GM19023 (cell line): Measurements from ENCODE around the gene BICRAL.
A peak's percentile ranks its signal among the peaks of the same experiment; 100 is the strongest.

Experiments
- ATAC-seq: cut with Tn5 transposase; IDR thresholded peaks from one replicate; pipeline ENCODE4 v1.9.1; 2021; ENCODE audit warnings: mild to moderate bottlenecking, moderate library complexity; ENCODE audit not compliant: unreplicated experiment

The BICRAL gene

DNA sequence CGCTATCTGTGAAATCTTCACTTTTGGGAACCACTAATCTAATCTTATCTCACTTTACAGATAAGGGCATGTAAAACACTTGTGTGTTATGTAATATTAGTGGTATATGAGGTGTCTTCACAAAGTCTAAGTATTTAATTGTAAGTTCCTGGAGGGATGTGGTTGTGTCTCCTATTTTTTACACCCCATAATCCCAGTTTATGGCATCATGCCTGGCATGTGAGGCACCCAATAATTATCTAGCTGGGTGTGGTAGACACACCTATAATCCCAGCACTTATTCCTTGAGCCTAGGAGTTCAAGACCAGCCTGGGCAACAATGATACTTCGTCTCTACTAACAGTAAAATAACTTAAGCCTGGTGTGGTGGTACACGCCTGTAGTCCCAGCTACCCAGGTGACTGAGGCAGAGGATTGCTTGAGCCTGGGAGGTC is 19.4 kb upstream of the BICRAL start:
- ATAC-seq, result no peak

DNA sequence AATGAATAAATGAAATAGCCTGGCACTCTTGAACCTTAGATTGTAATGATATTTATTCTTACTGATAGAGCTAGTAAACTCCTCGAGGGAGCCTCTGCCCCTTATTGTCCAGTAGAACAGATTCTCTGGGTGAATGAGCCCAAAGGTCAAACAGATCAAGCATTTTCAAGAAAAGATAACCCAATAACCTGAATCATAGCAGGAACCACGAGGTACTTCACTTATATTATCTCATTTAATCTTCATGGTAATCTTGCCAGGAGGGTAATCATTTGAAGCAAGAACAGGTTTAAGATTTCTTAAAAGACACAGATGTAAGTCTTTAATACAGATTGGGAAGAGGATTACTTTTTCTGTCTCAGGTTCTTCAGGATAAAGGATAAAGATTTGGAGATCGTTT is 18.9 kb upstream of the BICRAL start:
- no peak for ATAC-seq

DNA sequence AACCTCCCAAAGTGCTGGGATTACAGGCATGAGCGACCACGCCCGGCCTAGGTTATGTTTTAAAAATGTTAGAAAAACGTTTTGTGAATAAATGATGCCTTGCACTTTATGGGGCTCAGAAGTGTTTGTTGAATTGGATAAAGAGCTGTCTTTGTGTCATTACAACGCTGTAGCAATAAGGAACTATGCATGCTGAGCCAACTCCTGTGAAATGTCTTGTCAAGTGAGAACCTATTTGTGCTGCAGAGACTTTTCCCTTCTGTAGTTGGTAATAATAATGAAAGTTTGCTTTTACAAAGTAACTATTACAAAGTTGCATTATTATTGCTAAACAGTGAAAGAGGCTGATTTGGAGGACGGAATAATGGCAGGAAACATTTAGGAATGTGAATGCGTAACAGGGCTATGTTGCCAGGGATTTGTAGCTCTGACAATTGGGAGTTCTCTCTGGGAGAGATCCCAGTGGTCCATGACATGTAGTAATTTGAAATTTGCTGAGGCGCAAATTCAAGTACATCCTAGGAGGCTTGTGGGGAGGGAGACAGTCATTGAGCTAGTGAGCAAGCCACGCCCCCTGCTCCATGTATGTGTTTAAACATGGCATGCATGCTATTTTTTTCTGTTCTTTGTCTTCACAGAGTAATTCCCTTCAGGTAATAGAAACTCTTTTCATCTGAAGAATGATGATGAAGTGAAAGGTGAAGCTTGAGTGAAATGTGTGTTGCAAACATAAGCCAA is 16.8 kb upstream of the BICRAL start:
- no peak for ATAC-seq

DNA sequence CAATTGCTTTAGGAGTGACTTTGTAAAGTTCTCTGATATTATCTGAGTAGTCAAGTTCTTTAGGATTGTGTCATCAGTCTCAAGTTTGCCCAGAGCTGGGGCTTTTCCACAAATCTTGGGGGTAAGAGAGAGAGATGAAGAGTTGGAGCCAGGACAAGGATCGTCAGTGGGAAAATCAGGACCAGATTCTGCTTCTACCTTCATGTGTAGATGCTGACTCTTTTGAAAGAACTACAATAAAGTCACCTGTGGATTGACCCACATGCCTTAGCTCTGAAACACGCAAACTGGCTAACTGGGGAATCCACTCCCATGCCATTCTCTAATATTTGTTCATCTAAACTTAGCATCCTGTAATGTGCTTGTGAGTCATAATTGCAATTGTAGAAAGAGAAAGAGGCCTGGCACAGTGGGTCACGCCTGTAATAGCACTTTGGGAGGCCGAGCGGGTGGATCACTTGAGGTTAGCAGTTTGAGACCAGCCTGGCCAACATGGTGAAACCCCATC is 15.6 kb upstream of the BICRAL start:
- ATAC-seq, result no peak

DNA sequence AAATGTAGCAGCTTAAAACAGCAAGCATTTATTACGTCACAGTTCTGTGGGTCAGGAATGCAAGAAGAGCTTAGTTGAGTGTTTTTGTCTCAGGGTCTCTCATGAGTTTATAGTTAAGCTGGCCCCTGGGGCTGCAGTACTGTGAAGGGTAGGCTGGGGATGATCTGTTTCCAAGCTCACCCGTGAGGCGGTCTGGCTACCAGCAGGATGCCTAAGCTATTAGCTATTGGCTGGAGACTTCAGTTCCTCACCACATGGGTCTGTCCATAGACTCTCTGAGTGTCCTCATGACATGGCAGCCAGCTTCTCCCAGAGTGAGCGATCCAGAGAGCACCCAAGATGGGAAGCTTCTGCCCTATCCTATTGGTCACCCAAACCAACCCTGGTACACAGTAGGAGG is 12.8 kb upstream of the BICRAL start:
- no peak for ATAC-seq

DNA sequence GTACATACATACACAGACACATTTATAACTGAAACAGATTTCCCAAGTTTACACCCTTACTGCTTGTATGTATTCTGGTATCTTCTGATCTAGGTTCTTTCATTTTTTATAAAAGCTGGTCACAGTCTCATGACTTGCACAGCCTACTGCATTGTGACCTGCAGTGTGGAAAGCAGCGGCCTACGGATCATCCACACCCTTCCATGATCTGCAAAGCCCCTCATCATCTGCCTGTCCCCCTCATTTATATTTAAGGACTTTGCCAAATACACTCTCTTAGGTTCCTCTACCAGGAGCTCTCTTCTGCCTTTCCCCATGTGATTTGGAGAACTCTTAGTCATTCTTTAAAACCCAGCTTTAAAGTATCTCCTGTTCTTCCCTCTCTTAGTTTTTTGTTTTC is 12.0 kb upstream of the BICRAL start:
- ATAC-seq, result no peak

DNA sequence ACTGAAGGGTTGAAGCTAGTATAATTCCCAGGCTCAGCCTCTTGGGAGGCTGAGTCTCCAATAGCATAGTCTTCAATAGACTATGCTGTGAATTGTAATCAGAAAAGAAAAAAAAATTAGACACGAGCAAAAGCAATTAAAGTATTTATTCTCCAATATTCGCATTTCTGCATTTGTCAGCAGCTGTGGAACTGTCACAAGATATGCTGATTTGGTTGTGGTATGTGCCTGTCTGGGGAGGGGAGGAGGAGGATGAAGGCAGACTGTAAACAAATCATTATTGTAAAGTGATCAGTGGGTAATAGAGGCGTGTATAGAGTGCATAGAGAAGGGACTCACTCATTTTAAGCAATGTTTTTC is 10.1 kb upstream of the BICRAL start:
- ATAC-seq, result no peak

DNA sequence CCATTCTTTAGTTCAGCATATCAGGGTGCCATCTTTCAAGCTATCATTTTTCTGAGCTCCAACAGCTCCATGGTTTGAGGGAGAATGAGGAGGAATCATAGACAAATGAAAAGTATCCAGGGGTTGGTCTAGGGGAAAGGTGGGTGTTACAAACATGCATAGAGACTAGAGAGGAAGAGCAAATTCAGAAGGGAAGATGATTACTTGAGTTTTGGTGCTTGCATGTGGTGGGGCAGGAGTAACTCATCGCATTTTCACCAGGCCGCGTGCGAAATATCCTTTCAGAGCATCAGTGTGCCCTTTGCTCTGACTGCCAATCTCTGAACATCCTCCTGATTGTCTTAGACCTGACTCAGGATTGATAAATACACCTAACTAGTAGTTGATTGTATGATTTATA is 7.7 kb upstream of the BICRAL start:
- ATAC-seq, result no peak

DNA sequence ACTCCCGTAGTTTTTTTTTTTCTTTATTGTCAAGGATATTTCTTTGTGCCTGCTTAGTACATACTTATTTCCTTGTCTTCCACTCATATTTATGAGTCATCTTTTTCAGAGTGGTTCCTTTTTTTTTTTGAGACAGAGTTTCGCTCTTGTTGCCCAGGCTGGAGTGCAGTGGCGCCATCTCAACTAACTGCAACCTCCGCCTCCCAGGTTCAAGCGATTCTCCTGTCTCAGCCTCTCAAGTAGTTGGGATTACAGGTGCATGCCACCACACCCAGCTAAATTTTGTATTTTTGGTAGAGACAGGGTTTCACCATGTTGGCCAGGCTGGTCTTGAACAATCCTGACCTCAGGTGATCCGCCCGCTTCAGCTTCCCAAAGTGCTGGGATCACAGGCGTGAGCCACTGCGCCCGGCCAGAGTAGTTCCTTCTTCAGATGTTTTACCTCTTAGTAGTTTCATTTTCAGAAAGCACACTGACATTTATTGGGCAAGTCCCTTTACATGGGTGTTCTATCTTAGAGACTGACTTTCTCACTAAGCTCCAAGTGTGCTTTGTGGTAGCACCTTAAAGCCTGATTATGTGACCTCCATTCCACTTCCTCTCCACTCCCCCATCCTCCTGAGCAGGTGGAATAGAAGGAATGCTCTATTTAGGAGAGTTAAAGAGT is 6.9 kb upstream of the BICRAL start:
- peak; percentile 41 for ATAC-seq

DNA sequence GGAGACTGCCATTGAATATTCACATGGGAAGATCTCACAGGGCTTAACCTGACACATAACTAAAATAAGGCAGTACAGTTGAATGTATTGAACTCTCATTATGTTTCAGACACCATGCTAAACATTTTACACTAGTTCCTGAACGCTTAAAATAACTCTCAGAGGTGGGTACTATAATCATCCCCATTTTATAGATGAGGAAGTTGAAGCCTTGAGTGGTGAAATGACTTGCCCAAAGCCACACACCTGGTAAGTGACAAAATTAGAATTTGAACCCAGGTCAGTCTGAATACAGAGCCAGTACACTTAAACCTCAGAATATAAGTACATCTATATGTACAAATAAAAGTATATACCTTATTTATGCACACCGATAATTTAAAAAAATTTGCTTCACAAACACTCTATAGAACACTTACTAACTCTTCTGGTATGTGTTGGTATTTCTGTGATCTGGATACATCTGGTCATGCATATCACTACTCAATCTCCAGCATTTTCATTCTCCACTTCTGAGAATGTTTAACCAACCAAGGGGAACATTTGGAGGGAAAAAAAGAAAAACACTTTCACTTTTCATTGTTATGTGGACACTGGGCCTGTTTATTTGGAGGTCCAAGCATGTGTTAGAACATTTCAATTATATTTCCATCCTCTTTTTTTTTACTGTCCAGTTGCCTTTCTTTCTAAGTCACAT is 4.6 kb upstream of the BICRAL start:
- no peak for ATAC-seq

DNA sequence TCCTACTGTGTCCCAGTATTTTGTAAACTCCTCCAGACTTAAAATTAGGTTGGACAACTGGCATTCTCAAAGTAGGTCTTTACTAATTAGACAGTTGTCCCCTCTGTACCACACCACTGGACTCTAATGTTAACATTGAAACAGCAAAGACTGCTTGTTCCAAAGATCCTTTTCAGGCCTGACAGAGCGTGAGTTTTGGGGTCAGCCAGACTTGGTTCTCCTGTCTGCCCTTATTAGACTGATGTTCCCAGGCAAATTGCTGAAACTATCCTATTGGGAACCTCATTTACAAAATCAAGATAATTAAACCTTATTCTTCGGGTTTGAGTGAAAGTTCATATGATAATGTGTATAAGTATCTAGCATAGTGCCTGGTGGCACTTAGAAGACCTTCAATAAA is 3.7 kb upstream of the BICRAL start:
- no peak for ATAC-seq

DNA sequence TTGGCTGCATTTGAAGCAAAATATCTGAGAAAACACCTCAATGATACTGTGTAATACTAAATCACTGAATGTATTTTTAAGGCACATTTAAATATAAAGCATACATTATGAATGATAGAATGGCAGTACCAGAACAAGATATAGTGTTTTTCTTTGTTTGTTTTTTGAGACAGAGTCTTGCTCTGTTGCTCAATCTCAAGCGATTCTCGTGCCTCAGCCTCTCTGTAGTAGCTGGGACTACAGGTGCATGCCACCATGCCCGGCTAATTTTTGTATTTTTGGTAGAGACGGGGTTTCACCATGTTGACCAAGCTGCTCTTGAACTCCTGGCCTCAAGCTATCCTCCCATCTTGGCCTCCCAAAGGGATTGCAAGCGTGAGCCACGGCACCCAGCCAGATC is 2.3 kb upstream of the BICRAL start:
- no peak for ATAC-seq

DNA sequence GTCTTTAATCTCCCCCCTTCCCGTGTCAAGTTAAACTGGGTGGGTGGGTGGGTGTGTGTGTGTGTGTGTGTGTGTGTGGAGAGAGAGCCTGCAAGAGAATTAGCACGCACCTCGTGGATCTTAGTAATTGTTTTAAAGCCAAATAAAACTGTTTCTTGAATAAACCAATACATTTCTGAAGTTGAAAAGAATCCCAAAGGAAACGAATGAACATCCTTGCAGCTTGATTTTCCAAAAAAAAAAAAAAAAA is 381 bp upstream of the BICRAL start:
- no peak for ATAC-seq

DNA sequence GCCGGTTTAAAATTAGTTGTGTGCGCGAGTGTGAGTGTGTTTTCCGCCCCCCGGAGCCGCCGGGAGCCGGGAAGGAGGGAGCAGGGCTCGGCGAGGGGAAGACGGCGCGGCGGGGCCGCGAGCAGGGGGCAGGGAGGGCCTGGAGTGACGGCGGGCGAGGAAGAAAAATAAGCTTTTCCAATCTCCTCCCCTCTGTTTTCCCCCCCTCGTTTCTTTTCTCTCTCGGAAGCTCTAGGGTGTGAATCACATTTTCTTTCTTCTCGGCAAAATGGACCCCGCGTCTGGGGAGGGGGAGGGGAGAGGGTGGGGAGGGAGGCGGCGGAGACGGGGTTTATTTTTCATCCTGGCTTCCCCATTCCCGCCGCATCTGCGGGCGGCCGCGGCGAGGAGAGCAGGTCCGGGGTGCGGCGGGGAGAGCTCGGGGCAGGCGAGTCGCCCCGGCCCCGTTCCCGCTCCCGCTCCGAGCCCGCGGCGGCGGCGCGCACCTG is 881 bp downstream of the BICRAL start:
- ATAC-seq, result peak; percentile 31

DNA sequence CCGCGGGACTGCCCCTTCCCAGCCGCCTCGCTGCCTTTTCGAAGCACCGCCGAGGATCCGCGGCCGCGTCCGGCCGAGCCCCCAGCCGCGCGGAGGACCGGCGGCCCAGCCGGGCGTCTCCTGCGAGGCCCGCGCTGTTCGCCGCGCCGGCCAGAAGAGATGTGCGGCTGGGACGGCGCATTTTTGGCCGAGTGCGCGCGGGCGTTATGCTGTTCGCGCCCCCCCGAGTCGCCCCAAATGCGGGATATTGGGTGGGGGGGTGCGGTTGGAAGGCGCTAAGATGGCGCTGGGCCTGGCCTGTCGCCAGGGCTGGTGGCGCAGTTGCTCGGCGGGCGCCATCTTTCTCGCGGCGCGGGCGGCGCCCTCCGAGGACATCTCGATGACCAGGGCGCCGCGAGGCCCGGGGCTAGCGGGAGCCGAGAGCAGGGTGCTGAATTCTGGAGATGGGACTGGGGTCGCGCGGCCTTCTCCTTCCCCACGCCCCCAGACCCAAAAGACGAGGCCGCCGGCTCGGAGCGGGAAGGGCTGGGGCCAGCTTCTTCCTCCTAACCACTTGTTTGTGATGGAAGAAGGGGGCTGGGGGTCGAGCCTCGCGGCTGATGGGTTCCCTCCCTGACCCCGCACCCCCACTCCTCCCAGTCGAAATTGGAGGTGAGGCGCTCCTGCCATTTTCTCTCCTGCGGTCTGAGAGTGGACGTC is 1.5 kb downstream of the BICRAL start:
- ATAC-seq, result peak; percentile 53

DNA sequence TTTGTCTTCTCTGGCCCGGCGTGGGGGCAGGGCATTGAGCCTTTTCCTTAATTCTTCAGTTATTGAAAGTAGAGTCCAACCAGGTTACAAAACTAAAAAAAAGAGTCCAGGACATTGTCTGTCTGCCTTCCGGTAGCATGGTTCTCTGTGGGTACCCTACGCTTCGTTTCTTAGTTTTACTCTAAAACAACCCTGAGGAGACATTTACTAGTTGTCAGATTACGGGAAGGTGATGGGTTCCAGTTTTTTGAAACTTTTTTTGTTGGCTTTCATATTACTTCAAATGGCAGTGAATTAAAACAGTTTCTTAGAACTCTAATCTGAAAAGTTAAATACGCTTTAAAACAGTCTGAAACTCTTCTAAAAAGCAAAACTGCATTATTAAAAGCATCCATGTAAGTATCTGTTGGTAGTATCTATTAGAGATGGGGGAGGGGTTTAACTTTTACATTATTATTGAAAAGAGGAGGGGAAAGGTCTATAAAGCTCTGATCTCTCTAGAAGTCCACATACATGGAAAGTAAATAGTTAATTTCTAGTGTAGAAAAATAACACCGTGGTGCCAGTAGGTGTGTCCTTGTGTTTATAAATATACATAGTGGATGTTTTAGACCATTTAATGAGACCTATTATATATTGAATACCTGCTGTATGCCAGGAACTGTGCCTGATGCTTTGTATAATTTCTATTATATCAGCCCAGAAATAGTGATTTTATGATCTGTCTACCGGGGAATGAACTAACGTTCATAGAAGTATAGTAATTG is 2.2 kb downstream of the BICRAL start:
- no peak for ATAC-seq

DNA sequence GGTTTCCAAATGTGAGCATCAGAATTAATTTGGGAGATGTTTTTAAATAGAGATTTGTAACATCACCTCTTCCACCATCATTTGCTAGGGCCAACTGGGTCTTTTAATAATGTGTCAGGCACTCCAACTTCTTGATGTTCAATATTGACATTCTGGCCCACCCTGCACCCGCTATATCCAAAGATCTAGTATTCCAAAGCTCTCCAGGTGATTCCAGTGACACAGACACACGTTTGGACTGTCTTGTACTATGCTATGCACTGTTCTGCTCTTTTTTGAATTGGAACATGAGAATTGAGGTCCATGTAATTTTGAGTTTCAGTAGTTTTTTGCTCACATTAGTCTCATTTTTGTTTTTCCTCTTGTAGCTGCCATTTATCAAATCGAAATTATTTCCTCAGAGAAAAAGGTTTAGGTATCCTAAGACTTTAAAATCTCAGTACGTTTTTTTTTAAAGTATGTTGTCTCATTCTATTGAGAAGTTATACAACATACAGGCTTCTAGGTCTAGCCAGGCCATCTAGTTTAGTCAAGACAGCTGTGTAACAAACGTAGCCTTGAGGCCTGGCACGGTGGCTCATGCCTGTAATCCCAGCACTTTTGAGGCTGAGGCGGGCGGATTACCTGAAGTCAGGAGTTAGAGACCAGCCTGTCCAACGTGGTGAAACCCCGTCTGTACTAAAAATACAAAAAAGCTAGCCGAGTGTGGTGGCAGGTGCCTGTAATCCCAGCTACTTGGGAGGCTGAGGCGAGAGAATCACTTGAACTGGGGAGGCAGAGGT is 3.1 kb downstream of the BICRAL start:
- ATAC-seq, result no peak

DNA sequence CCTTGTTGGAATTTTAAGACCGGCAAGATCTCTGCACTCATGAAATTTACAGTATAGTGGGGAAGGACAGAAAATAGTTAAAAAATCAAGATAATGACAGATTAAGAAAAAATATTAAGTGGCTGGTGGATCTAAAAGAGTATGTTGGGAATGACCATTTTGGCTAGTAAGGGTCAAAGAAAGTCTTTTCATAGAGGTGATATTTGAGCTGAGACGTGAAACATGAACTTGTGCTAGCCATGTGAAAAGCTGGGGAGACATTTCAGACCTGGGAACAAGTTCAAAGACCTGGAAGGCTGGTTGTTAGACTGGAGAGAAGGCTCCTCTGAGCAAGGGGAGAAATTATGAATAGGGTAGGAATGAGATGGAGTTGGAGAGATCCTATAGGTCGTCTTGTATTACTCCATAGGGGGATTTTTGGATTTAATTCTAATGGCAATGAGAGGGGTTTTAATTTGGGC is 4.7 kb downstream of the BICRAL start:
- no peak for ATAC-seq

DNA sequence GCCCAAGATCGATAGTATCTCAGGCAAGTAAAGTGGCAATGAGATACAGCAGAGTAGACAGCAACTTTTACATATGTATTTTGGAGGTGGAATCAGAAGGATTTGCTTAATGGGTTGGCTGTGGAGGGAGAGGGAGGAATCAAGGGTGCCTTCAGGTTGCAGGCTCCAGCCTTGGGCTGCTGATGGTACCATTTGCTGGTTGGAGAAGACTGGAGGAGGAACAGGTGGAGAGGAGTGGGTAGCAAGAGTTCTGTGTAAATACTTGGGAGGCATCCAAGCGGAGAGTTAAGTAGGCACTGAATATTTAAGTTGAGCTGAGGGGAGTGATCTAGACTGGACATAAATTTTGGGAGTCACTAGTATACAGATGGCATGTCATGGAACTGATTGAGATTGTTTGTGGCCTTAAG is 5.2 kb downstream of the BICRAL start:
- no peak for ATAC-seq

DNA sequence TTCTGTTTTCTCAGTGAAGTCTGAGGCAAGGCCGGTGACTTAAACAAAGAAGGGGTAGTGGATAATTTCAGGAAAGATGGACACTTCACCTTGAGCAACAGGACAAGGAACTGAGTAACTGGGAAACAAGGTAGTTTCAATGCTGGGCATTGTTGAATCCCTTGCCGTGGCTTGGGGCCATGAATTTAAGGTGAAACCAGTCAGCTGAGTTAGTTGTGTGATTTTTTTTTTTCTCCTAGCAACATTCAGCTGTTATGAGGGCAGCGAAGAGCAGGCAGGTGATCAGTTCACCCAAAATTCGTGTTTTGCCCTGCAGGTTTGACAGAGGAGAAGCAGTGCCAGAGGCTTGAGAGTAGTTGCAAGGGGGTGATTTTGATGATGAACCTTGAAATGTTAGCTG is 6.8 kb downstream of the BICRAL start:
- ATAC-seq, result no peak
